NT2/D1 (cell line): ENCODE data around the gene CFHR2.

ENCODE experiments used
- SUZ12 ChIP-seq: IDR thresholded peaks from 2 replicates; pipeline ENCODE4 v1.6.1; 2011; ENCODE audit not compliant: insufficient read length, insufficient read depth; ENCODE audit errors: extremely low read depth
- YY1 ChIP-seq: IDR thresholded peaks from 2 replicates; pipeline ENCODE4 v1.6.1; 2011; ENCODE audit not compliant: insufficient read length, insufficient read depth
- ZNF274 ChIP-seq: IDR thresholded peaks from 2 replicates; pipeline ENCODE4 v1.6.1; 2011; ENCODE audit warnings: mild to moderate bottlenecking, low read depth, low read length

- TF ChIP-seq YY1: no peak
- no peak for TF ChIP-seq SUZ12
- TF ChIP-seq ZNF274: no peak
Measured at GRCh38 chr1:196970182-196970581, 26.6 kb downstream of the CFHR2 start.
